ENCODE data around the gene CXCL3. TPM values are rescaled to one million over a fixed set of nuclear protein-coding genes. Genes with fewer than 3 reads are reported as not detected.
A peak's percentile ranks its signal among the peaks of the same experiment; 100 is the strongest.

The CXCL3 gene
- total and polyA plus RNA-seq, 9 of the 15 experiments (the other 6 are each of a cell fraction or from before 2014, with no cell fraction given): 2.3 to 8.9 (median 6.1) TPM

- no peak for TF ChIP-seq AFF1 (IDR thresholded peaks at IDR 0.05; ENCODE audit: low read depth in 1 of 2, partially characterized antibody in 2 of 2)
- no peak for TF ChIP-seq ZNF165 (CRISPR knock-in tag; IDR thresholded peaks at IDR 0.05; ENCODE audit: borderline replicate concordance)
- no peak for TF ChIP-seq CEBPG (CRISPR knock-in tag; IDR thresholded peaks at IDR 0.05)
- TF ChIP-seq CEBPG (tag; conservative IDR thresholded peaks at IDR 0.05 in 1 of 2, IDR thresholded peaks at IDR 0.05 in 1 of 2): no peak
- no peak for TF ChIP-seq NR4A1 (CRISPR knock-in tag; IDR thresholded peaks at IDR 0.05)
- TF ChIP-seq NR4A1 (tag; IDR thresholded peaks at IDR 0.05): 0 out of 2 replicates have a peak, but pooled peaks have one; percentile 51
- peak; percentile 42; the same call in 1 of the 2 replicates for TF ChIP-seq ZNF766 (CRISPR knock-in tag; conservative IDR thresholded peaks at IDR 0.05)
- TF ChIP-seq ZNF408 (CRISPR knock-in tag; IDR thresholded peaks at IDR 0.05; ENCODE audit: low read depth): no peak
- TF ChIP-seq TSC22D4 (tag; IDR thresholded peaks at IDR 0.05): no peak
- no peak for TF ChIP-seq SNRNP70 (optimal IDR thresholded peaks at IDR 0.05; ENCODE audit: low read depth, low read length)
- TF ChIP-seq HDAC3 (IDR thresholded peaks at IDR 0.05; ENCODE audit: borderline replicate concordance, partially characterized antibody): no peak
- no peak for TF ChIP-seq SIN3A (IDR thresholded peaks at IDR 0.05; ENCODE audit: borderline replicate concordance in 2 of 2, control insufficient read depth in 1 of 2, low read depth in 2 of 2, low read length in 2 of 2)
- no peak for TF ChIP-seq YBX1 (IDR thresholded peaks at IDR 0.05)
- TF ChIP-seq MAFG (tag; conservative IDR thresholded peaks at IDR 0.05): no peak
- TF ChIP-seq CBX3 (IDR thresholded peaks at IDR 0.05; ENCODE audit: borderline replicate concordance in 1 of 2, low read length in 2 of 2): no peak
- no peak for TF ChIP-seq ZBTB34 (CRISPR knock-in tag; IDR thresholded peaks at IDR 0.05)
- TF ChIP-seq PRPF4 (IDR thresholded peaks at IDR 0.05; ENCODE audit: insufficient read depth, low read depth, low read length, poor library complexity, severe bottlenecking): no peak
- TF ChIP-seq SAP30 (IDR thresholded peaks at IDR 0.05; ENCODE audit: borderline replicate concordance, insufficient read depth, low read depth, low read length, poor library complexity, severe bottlenecking): no peak
Observed at GRCh38 chr4:74059161-74059829, 20.8 kb upstream of the CXCL3 start (continued).

All from K562 (cell line).